ENCODE data around the gene CHST9. TPM values are rescaled to one million over a fixed set of nuclear protein-coding genes. Genes with fewer than 3 reads are reported as not detected.
A peak's percentile ranks its signal among the peaks of the same experiment; 100 is the strongest.

The CHST9 gene
- total RNA-seq, 1 experiment from 2014 or later = 3.5 TPM

DNA sequence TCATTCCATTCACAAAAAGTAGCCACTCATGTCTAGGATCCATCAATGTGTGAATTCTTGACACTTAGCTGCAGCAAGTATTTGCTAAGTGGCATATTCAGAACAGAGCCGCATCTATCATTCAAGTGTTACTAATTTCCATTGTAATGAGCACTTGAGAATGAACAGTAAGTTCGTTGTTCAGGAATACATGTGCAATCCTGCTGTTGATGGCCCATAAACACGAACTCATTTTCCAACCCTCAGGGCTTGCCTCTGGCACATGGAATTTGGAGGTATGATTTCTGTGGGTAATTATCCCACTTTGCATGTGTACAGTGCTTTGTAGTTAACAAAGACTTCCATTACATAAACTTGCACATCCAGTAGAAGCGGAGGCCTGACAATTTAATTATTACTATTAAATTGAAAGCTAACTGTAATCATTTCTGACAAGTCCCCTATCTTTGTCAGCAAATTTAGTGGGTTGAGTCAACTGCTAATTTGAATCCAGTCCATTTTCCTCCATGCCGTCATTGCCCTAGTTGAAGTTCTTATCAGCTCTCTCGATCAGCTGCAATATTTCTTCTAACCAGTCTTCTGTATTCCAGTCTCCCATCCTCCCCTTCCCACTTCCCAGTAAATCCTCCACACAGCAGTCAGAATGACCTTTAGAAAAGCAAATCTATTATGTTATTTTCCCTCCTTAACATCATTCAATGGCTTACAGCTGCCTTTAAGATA lies 203.6 kb downstream of the CHST9 start:
- Histone ChIP-seq H2BK20ac (ENCODE audit: low read depth, low read length, poor library complexity, severe bottlenecking) (no peak overlapping the region), H3K56ac (ENCODE audit: insufficient read length, low read depth, low read length) (no peak overlapping the region), H3K27ac (ENCODE audit: insufficient read length, low read depth, low read length) (no peak overlapping the region), H3K18ac (ENCODE audit: insufficient read length, low read depth, low read length) (no peak overlapping the region), H3K4me1 (ENCODE audit: insufficient read depth, low read length) (peaks cover under 1% of the 10 kb centered on the region; the same call in 1 of the 2 replicates), H3K79me2 (ENCODE audit: insufficient read depth, low read length) (no peaks in the 10 kb centered on the region), H4K91ac (ENCODE audit: insufficient read length, low read depth, low read length) (no peak overlapping the region), H2BK12ac (ENCODE audit: insufficient read length, low read depth, low read length) (no peak overlapping the region), H2AFZ (ENCODE audit: low read length) (no peak overlapping the region), H3K4ac (ENCODE audit: low read depth, low read length) (no peak overlapping the region), H3K4me2 (ENCODE audit: insufficient read depth, insufficient read length, low read length) (no peak overlapping the region), H2BK120ac (ENCODE audit: low read depth, low read length, poor library complexity, severe bottlenecking) (no peak overlapping the region), H4K8ac (replicated peaks; ENCODE audit: insufficient read length, low read depth, low read length) (no peak overlapping the region), H3K23ac (ENCODE audit: insufficient read length, low read depth, low read length) (no peak overlapping the region), H3K9ac (ENCODE audit: extremely low read depth, insufficient read length, low read length) (no peak overlapping the region), H3T11ph (ENCODE audit: low read length) (no peak overlapping the region), H3K23me2 (ENCODE audit: insufficient read length, low read depth, low read length, poor library complexity, severe bottlenecking) (no peaks in the 10 kb centered on the region), H2BK15ac (ENCODE audit: low read depth, low read length) (no peak overlapping the region), H2AK5ac (ENCODE audit: insufficient read length, low read length) (no peak overlapping the region), H3K79me1 (ENCODE audit: insufficient read depth, low read depth, low read length, poor library complexity, severe bottlenecking) (no peaks in the 10 kb centered on the region), H2BK5ac (ENCODE audit: insufficient read length, low read length) (no peak overlapping the region), H3K9me3 (ENCODE audit: control insufficient read depth, low read depth, low read length) (no peaks in the 10 kb centered on the region), H4K20me1 (ENCODE audit: control insufficient read depth, insufficient read depth, insufficient read length) (no peaks in the 10 kb centered on the region), H4K5ac (ENCODE audit: insufficient read length, low read depth, low read length) (no peak overlapping the region), H3K27me3 (ENCODE audit: insufficient read depth, low read length) (no peaks in the 10 kb centered on the region), H3K14ac (ENCODE audit: insufficient read depth, low read length) (no peak overlapping the region)
- TF ChIP-seq CTCF (conservative IDR thresholded peaks at IDR 0.05) = no peak
- no CpG with 5 or more reads among the region's 6 CpGs for WGBS (ENCODE audit: extremely low coverage, insufficient read length, low lambda C conversion rate)
- no peak for DNase-seq
- H3K4me1 Mint-ChIP-seq = peaks cover under 1 to 3% of the 10 kb centered on the region in 2 experiments; a peak in 1 of 4 replicates
- 0 out of 7 replicates have a peak overlapping the region, but pooled peaks of 1 of the 3 experiments have one; percentile 1 for H3K27ac Mint-ChIP-seq
- no peak overlapping the region for H3K4me3 Mint-ChIP-seq
- no peaks in the 10 kb centered on the region for H3K36me3 Mint-ChIP-seq (ENCODE audit: insufficient read depth in 1 of 3, low read depth in 3 of 3)
- H3K9me3 Mint-ChIP-seq = no peaks in the 10 kb centered on the region
- no peaks in the 10 kb centered on the region for H3K27me3 Mint-ChIP-seq (ENCODE audit: low read depth)

Measured in H9 (cell line).